Fibroblast of mammary gland (primary cell): ENCODE results near the gene CTNS.

Experiments used
- DNase-seq: peaks from one replicate; pipeline ENCODE4 v3.0.0-alpha.2; 2010; ENCODE audit warnings: low read depth
- H3K4me3 ChIP-seq: 2 replicates; pipeline ENCODE4 v1.5.1; 2011; ENCODE audit warnings: low read depth, mild to moderate bottlenecking, low read length, moderate library complexity; ENCODE audit not compliant: control insufficient read depth
- CTCF ChIP-seq: conservative IDR thresholded peaks from 2 replicates; pipeline ENCODE4 v1.5.1; 2011; ENCODE audit warnings: low read depth, low read length, inconsistent platforms; ENCODE audit not compliant: control insufficient read depth, insufficient read depth

Gene CTNS

GRCh38 chr17:3690094-3690715, 53.6 kb downstream of the CTNS start:
- no peak for DNase-seq
- TF ChIP-seq CTCF, result no peak
- H3K4me3 ChIP-seq, result no peak overlapping the region

DNA sequence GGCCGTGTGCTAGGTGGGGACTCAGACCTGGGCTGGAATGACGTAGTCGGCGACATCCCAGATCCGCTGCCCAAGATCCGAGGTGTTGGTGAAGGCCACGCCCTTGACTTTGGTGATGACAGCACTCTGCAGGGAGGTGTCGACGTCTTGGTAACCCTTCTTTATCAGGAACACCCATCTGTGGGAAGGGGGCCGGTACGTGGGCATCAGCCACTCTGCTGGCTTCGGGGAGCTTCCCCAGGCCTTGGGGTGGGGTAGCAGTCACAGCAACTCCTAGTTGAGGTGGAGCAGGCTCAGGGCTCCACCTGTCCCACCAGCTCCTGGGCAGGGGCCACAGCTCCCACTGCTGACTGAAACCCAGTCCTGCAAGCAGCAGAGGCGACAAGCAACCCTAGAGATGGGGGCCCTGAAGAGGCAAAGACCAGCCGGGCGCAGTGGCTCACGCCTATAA, 55.1 kb downstream of the CTNS start:
- no peak for TF ChIP-seq CTCF
- H3K4me3 ChIP-seq, result no peak overlapping the region
- DNase-seq, result no peak

GRCh38 chr17:3692346-3692745, 55.8 kb downstream of the CTNS start:
- no peak for DNase-seq
- no peak overlapping the region for H3K4me3 ChIP-seq
- TF ChIP-seq CTCF, result no peak

DNA sequence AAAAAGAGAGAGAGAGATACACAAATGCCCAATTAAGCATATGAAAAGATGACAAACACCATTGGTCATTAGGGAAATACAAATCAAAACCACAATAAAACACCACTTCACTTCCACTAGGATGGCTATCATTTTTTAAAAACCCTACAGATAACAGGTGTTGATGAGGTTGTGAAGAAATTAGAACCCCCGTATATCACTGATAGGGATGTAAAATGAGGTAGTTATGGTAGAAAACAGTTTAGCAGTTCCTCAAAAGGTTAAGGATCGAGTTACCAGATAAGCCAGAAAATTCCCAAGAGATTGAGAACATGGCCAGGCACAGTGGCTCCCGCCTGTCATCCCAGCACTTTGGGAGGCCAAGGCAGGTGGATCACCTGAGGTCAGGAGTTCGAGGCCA, 56.6 kb downstream of the CTNS start:
- no peak overlapping the region for H3K4me3 ChIP-seq
- no peak for DNase-seq
- TF ChIP-seq CTCF, result no peak

DNA sequence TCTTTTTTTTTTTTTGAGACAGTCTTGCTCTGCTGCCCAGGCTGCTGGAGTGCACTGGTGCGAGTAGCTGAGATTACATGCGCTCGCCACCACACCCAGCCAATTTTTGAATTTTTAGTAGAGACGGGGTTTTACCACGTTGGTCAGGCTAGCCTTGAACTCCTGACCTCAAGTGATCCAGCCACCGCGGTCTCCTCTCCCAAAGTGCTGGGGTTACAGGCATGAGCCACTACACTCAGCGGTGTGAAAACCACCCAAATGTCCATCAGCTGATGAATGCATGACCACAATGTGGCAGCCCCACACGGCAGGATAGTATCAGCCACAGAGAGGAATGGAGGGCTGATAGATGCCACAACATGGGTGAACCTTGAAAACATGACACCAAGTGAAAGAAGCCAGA, 57.3 kb downstream of the CTNS start:
- no peak overlapping the region for H3K4me3 ChIP-seq
- no peak for TF ChIP-seq CTCF
- DNase-seq, result no peak

DNA sequence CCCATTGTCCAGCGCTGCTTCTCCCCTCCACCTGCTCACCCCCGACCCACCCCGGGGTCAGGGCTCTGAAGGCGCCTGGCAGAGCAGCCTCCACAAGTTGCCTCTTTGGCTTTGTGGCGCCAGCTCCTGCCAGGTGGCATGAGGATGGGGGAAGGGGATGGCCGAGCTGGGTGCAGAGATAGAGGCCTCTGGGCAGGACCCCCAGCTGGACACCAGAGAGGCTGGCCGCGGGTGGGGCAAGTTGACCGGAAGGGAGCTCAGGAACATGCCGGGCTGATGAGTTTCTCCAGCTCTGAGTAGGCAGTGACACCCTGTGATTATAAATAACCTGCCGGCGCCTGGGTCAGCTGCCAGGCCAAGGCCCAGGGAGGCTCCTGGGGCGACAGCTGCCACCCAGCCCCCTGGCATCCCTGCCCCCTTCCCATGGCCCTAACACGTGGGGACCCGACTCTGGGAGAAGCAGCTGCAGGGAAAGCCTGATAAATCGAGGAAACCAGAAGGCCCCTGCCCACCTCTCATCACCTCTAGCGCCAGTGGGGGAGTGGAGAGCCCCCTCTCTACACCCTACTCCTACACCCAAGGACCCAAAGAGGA, 58.7 kb downstream of the CTNS start:
- H3K4me3 ChIP-seq, result peak overlapping the region; percentile 49
- no peak for TF ChIP-seq CTCF
- no peak for DNase-seq
